ENCODE data around the gene DLX2.
"Not testable (repeated sequence)": the region's sequence is repeated elsewhere in the genome, so short reads cannot be mapped to it uniquely, and the experiment has no call there.

Gene DLX2

GRCh38 chr2:172102391-172103359 lies at the start of gene DLX2:
Gene DLX2 (minus strand): TSS chr2:172102900. CDS start chr2:172102538, 362 bp downstream.
- peak; percentile 41 for DNase-seq (ENCODE audit: low read depth)

- DNase-seq (ENCODE audit: low read depth): no peak
These were observed 45.4 kb upstream of the DLX2 start for GRCh38 chr2:172147944-172148650.

DNA sequence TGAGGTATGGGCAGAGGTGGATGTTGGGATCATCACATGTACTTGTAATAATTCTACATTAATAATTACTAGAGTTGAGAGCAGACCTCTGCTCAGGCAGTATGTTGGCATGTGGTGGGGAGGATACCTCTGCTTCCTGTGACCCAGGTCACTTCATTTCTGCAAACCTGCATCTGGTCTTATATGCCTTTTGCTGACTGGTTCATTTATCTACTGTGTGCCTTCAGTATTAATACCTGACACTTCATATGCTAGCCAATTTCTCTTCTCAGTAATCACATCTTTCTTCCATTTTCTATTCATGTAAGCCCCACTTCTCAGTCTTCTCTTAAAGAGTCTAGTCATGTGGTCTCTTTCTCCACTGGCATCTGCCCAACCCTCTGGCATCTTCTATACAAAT lies 41.1 kb upstream of the DLX2 start:
- DNase-seq (ENCODE audit: low read depth): no peak

DNA sequence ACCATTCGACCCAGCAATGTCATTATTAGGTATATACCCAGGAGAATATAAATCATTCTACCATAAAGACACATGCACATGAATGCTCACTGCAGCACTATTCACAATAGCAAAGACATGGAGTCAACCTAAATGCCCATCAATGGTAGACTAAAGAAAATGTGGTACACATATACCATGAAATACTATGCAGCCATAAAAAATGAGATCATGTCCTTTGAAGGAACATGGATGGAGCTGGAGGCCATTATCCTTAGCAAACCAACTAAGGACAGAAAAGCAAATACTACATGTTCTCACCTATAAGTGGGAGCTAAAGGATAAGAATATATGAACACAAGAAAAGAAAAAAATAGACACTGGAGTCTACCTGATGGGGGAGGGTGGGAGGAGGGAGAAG lies 36.0 kb upstream of the DLX2 start:
- not testable (repeated sequence) for DNase-seq (ENCODE audit: low read depth)

GRCh38 chr2:172137943-172138342 lies 35.2 kb upstream of the DLX2 start:
- no peak for DNase-seq (ENCODE audit: low read depth)

DNA sequence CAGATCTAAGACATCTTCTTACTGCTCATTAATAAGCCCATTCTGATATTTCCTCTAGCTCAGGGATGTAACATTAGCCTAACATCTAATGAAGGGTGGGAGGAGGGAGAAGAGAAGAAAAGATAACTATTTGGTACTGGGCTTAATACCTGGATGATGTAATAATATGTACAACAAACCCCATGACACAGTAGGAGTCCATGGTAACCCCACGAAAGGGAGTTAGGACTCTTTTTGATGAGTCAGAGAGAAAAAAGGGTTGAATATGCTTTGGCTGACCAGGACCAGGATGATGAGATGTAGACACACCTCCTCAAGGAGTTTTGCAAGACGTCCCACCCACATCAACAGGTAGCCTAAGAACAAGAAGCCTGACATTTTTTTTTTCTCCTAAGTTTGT lies 34.4 kb upstream of the DLX2 start:
- DNase-seq (ENCODE audit: low read depth): no peak

GRCh38 chr2:172135446-172135845 lies 32.7 kb upstream of the DLX2 start:
- no peak for DNase-seq (ENCODE audit: low read depth)

DNA sequence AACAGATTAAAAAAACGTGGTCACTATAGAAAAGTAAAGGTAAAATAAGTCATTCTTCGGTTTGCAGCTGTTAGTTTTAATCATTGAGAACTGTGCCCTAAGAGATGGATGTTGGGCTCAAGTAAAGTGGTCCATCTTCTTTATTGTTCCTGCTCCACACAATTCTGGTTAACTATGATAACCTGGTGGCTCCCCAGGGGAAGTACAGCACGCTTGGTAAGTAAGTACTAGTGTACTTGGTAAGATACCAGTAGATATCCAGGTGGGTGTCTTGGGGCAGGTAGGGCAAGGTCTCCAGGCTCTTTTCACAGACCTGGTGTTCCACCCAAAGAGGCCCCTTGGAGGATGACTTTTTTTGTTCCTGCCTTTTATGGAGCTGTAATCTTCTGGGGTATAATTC lies 31.6 kb upstream of the DLX2 start:
- DNase-seq (ENCODE audit: low read depth): no peak

DNA sequence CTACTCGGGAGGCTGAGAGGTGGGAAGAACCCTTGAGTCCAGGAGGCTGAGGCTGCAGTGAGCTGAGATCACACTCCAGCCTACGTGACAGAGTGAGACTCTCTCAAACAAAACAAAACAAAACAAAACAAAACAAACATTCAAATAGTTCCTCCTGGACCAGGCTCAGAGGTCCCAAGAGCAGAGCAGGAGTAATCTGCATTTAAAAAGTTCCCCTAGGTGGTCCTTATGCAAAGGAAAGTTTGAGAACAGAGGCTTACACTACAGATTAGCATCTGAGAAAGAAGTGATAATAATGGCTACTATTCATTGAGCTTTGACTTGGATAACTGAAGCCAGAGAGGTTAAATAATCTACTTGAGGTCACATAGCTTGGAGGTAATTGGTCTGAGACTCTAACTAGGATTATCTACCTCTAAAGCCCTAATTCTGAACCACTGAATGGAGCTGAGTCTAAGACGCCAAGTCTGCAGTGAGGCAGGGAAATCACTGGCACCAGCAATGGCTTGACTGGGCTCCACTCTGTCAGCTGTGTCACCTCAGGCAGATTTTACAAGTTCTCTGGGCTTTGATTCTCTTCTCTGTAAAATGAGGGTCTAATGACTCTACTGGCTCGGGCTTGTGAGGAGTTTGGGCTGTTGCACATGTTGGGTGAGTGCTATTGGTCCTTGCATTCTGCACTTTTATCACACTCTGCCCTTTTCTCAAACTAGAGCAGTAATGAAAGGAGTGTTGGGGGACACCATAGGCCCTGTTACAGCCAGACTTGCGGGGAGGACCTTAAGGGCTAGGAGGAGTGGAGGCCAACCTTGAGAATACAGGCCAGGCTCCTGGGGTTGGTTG lies 29.2 kb upstream of the DLX2 start:
- DNase-seq (ENCODE audit: low read depth): no peak

DNA sequence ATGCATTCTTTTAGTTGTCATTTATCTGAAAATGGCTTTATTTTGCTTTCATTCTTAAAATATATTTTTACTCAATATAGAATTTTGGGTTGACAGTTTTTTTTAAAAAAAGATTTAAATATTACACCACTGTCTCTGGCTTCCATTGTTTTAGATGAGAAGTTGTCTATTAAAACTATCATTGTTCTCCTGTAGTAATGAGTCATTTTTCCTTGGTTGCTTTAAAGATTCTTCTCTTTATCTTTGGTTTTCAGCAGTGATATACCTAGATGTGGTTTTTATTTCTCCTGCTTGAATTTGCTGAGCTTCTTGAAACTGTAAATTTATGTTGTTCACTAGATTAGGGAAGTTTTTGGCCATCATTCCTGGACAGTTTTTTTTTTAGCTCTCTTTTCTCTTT lies 26.7 kb upstream of the DLX2 start:
- no peak for DNase-seq (ENCODE audit: low read depth)

DNA sequence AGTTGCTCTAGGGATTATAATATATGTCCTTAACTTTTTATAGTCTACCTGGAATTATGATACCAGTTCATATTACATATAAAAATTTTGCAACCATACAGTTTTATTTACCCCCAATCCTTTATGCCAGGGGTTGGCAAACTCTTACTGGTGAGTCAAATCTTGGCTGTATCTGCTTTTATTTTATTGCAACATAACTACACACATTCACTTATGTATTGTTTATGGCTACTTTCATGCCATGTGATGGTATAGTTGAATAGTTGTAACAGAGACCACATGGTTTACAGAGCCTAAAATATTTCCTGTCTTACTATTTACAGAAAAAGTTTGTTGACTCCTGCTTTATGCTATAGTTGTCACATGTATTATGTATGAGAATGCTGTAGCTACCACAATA lies 25.8 kb upstream of the DLX2 start:
- no peak for DNase-seq (ENCODE audit: low read depth)

GRCh38 chr2:172120118-172120517 lies 17.4 kb upstream of the DLX2 start:
- no peak for DNase-seq (ENCODE audit: low read depth)

- no peak for DNase-seq (ENCODE audit: low read depth)
These were observed 16.4 kb upstream of the DLX2 start for GRCh38 chr2:172119089-172119488.

GRCh38 chr2:172116107-172116506 lies 13.4 kb upstream of the DLX2 start:
- DNase-seq (ENCODE audit: low read depth): no peak

GRCh38 chr2:172114579-172114978 lies 11.9 kb upstream of the DLX2 start:
- DNase-seq (ENCODE audit: low read depth): no peak

- not testable (repeated sequence) for DNase-seq (ENCODE audit: low read depth)
These were observed 11.5 kb upstream of the DLX2 start for GRCh38 chr2:172114176-172114575.

GRCh38 chr2:172113617-172114016 lies 10.9 kb upstream of the DLX2 start:
- DNase-seq (ENCODE audit: low read depth): no peak

GRCh38 chr2:172109988-172110811 lies 7.5 kb upstream of the DLX2 start:
- no peak for DNase-seq (ENCODE audit: low read depth)

DNA sequence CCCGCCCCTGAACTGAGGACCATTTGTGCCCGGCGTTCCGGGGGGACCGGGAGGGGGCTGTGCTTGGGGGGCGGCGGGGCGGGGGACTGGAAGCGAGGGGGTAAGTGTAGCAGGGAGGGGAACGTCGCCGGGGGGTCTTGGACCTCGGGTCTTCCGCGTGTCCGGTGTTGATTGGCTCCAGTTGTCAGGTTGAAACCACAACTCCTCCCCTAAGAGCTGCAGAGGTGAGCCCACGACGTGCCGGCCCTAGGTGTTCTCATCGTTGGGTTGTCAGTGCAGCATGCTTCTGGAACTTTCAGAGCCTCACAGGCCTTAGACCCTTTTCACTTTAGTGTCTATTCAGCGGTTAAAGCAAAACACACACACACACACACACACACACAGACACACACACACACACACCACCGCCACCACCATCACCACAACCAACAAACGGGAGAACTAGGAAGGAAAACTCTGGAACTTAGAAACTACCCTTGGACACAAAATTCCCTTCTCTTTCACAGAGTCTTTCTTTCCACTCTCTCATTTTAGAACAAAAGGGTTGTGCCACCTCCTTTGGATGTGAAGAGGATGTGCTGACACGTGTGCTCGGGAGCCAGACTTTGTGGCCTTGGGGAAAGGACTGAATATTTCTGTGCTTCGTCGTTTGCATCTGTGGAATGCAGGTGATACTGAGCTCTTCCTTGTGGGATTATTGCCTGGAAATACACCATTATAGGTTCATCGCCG lies 6.7 kb upstream of the DLX2 start:
- DNase-seq (ENCODE audit: low read depth): no peak

DNA sequence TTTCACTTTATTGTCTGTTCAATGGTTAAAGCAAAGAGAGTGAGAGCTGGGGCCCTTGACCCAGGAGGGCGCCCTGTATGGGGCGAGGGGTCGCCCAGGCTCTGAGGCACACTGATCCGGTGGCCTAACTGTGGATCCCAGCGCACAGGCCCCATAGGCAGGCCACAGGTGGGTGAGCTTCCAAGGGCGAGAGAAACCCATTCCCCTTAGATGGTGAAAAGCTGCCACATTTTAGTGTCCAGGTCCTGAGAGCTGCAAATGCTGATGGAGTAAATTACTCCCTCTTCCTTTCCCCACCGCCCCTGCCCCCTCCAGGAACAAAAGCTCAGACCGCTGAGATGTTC lies 5.9 kb upstream of the DLX2 start:
- DNase-seq (ENCODE audit: low read depth): no peak

Measured in stimulated activated CD8-positive, alpha-beta memory T cell treated with anti-CD3 and anti-CD28 coated beads, Interleukin-15, amount 100 ng/mL, for 24 hours (primary cell).